GM18861 (cell line): ENCODE data around the gene SLC38A11.

ENCODE experiments used
- ATAC-seq: cut with Tn5 transposase; IDR thresholded peaks from one replicate; pipeline ENCODE4 v1.9.1; 2021; ENCODE audit not compliant: unreplicated experiment

Gene SLC38A11

GRCh38 chr2:164917296-164917903 lies 37.9 kb downstream of the SLC38A11 start:
- no peak for ATAC-seq

GRCh38 chr2:164915566-164915965 lies 39.8 kb downstream of the SLC38A11 start:
- no peak for ATAC-seq

- no peak for ATAC-seq
These were observed 41.5 kb downstream of the SLC38A11 start for GRCh38 chr2:164913640-164914350.

- no peak for ATAC-seq
These were observed 42.3 kb downstream of the SLC38A11 start for GRCh38 chr2:164913011-164913410.

GRCh38 chr2:164911832-164912231 lies 43.5 kb downstream of the SLC38A11 start:
- ATAC-seq, result no peak

- ATAC-seq, result no peak
These were observed 45.0 kb downstream of the SLC38A11 start for GRCh38 chr2:164910101-164910899.

- ATAC-seq, result no peak
These were observed 48.4 kb downstream of the SLC38A11 start for GRCh38 chr2:164906947-164907346.

- ATAC-seq, result no peak
These were observed 50.0 kb downstream of the SLC38A11 start for GRCh38 chr2:164905307-164905706.

- no peak for ATAC-seq
These were observed 51.4 kb downstream of the SLC38A11 start for GRCh38 chr2:164903951-164904350.

- ATAC-seq, result no peak
These were observed 52.1 kb downstream of the SLC38A11 start for GRCh38 chr2:164903204-164903603.

GRCh38 chr2:164899121-164899520 lies 56.2 kb downstream of the SLC38A11 start:
- no peak for ATAC-seq

GRCh38 chr2:164898475-164898874 lies 56.9 kb downstream of the SLC38A11 start:
- ATAC-seq, result no peak

- no peak for ATAC-seq
These were observed 57.7 kb downstream of the SLC38A11 start for GRCh38 chr2:164897469-164898260.

GRCh38 chr2:164896634-164897355 lies 58.5 kb downstream of the SLC38A11 start:
- peak; percentile 100 for ATAC-seq

- ATAC-seq, result no peak
These were observed 59.1 kb downstream of the SLC38A11 start for GRCh38 chr2:164896226-164896625.

- ATAC-seq, result no peak
These were observed 63.9 kb downstream of the SLC38A11 start for GRCh38 chr2:164891460-164891859.

- no peak for ATAC-seq
These were observed 64.8 kb downstream of the SLC38A11 start for GRCh38 chr2:164890544-164890943.

- ATAC-seq, result no peak
These were observed 66.7 kb downstream of the SLC38A11 start for GRCh38 chr2:164888592-164888991.

GRCh38 chr2:164887434-164888144 lies 67.7 kb downstream of the SLC38A11 start:
- ATAC-seq, result no peak

GRCh38 chr2:164882276-164882675 lies 73.0 kb downstream of the SLC38A11 start:
- no peak for ATAC-seq
